ENCODE data around the gene TGFBR3L. TPM values are rescaled to one million over a fixed set of nuclear protein-coding genes. Genes with fewer than 3 reads are reported as not detected.

The TGFBR3L gene
- total RNA-seq, 1 donor, result 0.99 TPM

GRCh38 chr19:7963566-7963965 lies 48.9 kb downstream of the TGFBR3L start:
- no peak for TF ChIP-seq CTCF (IDR thresholded peaks at IDR 0.05; ENCODE audit: insufficient read depth, low read length)
- no peak overlapping the region for H3K4me3 ChIP-seq (ENCODE audit: low read depth, low read length)
- no peak for DNase-seq (ENCODE audit: low read depth)

GRCh38 chr19:7965259-7965841 lies 50.7 kb downstream of the TGFBR3L start:
- DNase-seq (ENCODE audit: low read depth), result no peak
- H3K4me3 ChIP-seq (ENCODE audit: low read depth, low read length), result no peak overlapping the region

GRCh38 chr19:7965921-7966665 lies 51.5 kb downstream of the TGFBR3L start:
- TF ChIP-seq CTCF (IDR thresholded peaks at IDR 0.05; ENCODE audit: insufficient read depth, low read length), result no peak
- DNase-seq (ENCODE audit: low read depth), result no peak
- no peak overlapping the region for H3K4me3 ChIP-seq (ENCODE audit: low read depth, low read length)

More at GRCh38 chr19:7965259-7965841, 50.7 kb downstream of the TGFBR3L start:
- TF ChIP-seq CTCF (IDR thresholded peaks at IDR 0.05; ENCODE audit: insufficient read depth, low read length), result no peak

- DNase-seq (ENCODE audit: low read depth), result no peak
- no peak overlapping the region for H3K4me3 ChIP-seq (ENCODE audit: low read depth, low read length)
- TF ChIP-seq CTCF (IDR thresholded peaks at IDR 0.05; ENCODE audit: insufficient read depth, low read length), result no peak
These were observed 53.6 kb downstream of the TGFBR3L start for GRCh38 chr19:7968008-7968795.

Other genes with a start within 250 kb of the TGFBR3L start
- gene RETN, start 245.8 kb upstream of the TGFBR3L start, total RNA-seq (ENCODE audit: low replicate concordance), result not detected in 2 replicates
- not detected in 2 replicates for gene MCEMP1, start 237.7 kb upstream of the TGFBR3L start, total RNA-seq (ENCODE audit: low replicate concordance)
- gene TRAPPC5, start 234.0 kb upstream of the TGFBR3L start, total RNA-seq (ENCODE audit: low replicate concordance), result 26.3 and 38.8 TPM in 2 replicates
- gene FCER2, start 212.7 kb upstream of the TGFBR3L start, total RNA-seq (ENCODE audit: low replicate concordance), result not detected in 2 replicates
- not detected in 2 replicates for gene CLEC4G, start 182.7 kb upstream of the TGFBR3L start, total RNA-seq (ENCODE audit: low replicate concordance)
- not detected in 2 replicates for gene CD209, start 167.3 kb upstream of the TGFBR3L start, total RNA-seq (ENCODE audit: low replicate concordance)
- gene CLEC4M, start 151.6 kb upstream of the TGFBR3L start, total RNA-seq (ENCODE audit: low replicate concordance), result not detected in 2 replicates
- 16.6 and 22.3 TPM in 2 replicates for gene EVI5L, start 84.6 kb upstream of the TGFBR3L start, total RNA-seq (ENCODE audit: low replicate concordance)
- 0.09 and 0.90 TPM in 2 replicates for gene PRR36, start 40.4 kb upstream of the TGFBR3L start, total RNA-seq (ENCODE audit: low replicate concordance)
- 2.1 and 5.2 TPM in 2 replicates for gene LRRC8E, start 26.3 kb upstream of the TGFBR3L start, total RNA-seq (ENCODE audit: low replicate concordance)
- gene MAP2K7, start 11.0 kb upstream of the TGFBR3L start, total RNA-seq (ENCODE audit: low replicate concordance), result 3.4 and 10.2 TPM in 2 replicates
- 17.3 and 27.8 TPM in 2 replicates for gene SNAPC2, start 5.5 kb downstream of the TGFBR3L start, total RNA-seq (ENCODE audit: low replicate concordance)
- 2.8 and 4.1 TPM in 2 replicates for gene CTXN1, start 11.3 kb downstream of the TGFBR3L start, total RNA-seq (ENCODE audit: low replicate concordance)
- gene TIMM44, start 28.8 kb downstream of the TGFBR3L start, total RNA-seq (ENCODE audit: low replicate concordance), result 36.5 and 40.7 TPM in 2 replicates
- gene ELAVL1, start 90.8 kb downstream of the TGFBR3L start, total RNA-seq (ENCODE audit: low replicate concordance), result 5.8 and 34.1 TPM in 2 replicates
- not detected in 2 replicates for gene CCL25, start 137.9 kb downstream of the TGFBR3L start, total RNA-seq (ENCODE audit: low replicate concordance)
- not detected in 2 replicates for gene FBN3, start 234.8 kb downstream of the TGFBR3L start, total RNA-seq (ENCODE audit: low replicate concordance)